HG03558 (cell line): ENCODE results near the gene GYG1.
A peak's percentile ranks its signal among the peaks of the same experiment; 100 is the strongest.

Source experiments
- ATAC-seq: cut with Tn5 transposase; IDR thresholded peaks from one replicate; pipeline ENCODE4 v1.9.1; 2021; ENCODE audit warnings: moderate number of reproducible peaks; ENCODE audit not compliant: unreplicated experiment; ENCODE audit errors: extremely low read depth

GYG1 gene

DNA sequence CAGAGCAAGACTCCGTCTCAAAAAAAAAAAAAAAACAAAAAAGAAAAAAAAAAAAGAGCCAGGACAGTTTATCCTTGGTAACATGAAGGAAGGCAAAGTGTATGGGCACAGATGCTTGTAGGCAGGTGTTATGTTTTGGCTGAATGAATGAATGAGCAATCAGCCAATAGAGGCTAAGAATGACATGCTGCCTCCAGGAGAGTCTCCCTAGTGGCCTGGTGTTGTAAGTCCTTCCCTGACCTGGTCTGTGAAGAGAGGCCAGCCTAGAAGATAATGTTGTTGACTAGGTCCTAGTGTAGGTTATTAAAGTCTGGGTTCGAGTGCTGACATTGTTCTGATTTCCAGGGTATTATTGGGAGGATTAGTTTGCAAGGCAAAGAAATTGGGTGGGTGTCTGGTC lies 24.9 kb downstream of the GYG1 start:
- ATAC-seq, result no peak

DNA sequence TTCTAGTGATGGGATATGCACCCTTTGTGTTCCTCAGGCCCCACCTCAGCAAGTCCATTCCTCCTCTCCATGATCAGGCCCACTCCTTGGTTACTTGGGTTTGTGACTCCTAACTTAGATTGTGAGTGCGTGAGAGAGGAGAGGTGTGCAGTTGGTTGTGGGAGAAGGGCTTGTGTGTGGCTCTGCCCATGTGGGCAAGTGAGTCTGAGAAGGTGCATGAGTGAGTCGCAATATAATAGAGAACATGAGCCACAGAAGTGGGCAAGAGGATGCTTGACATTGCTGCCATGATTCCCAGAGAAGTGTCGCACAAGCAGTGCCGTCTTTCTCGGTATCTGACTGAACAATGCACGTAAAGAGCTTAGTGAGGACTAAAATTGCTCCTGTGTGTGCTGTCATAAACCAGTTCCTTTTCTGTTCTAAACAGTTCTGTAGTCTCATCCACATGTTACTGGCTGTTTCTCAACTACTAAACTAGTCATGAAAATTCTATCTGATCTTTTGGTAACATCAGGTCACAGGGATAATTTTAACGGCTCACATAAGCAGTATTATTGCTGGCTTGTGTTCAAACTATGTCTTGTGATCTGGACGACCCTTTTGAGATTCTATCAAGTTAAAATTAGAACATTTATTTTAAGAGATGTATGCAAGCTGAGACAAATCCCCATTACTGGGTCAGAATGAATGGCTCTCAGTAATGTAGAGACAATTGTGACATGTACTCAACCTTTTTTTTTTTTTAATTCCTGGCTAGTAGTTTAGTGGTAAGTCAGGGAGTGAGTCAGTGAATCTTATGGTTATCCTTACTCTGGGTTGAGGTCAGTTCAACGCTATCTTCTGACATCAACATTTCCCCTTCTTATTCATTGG lies 25.6 kb downstream of the GYG1 start:
- no peak for ATAC-seq

DNA sequence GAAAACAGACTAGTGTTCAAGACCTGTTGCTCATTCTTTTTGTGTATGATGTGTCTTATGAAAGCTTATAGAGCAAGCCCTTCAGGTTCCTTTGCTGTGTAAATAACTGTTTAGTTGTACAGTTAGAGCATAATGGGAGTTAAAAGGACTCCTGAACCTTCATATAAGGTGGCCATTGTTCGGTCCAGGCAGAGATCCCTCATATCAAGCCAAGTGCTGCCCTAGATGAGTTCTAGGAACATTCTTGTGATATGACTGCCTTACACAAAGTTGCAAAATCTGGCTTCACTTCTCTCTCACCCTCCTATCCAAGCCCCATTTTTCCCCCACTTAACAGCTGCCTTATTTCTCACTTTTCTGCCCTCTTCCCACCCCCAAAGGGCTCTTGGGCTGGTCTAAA lies 26.9 kb downstream of the GYG1 start:
- no peak for ATAC-seq

DNA sequence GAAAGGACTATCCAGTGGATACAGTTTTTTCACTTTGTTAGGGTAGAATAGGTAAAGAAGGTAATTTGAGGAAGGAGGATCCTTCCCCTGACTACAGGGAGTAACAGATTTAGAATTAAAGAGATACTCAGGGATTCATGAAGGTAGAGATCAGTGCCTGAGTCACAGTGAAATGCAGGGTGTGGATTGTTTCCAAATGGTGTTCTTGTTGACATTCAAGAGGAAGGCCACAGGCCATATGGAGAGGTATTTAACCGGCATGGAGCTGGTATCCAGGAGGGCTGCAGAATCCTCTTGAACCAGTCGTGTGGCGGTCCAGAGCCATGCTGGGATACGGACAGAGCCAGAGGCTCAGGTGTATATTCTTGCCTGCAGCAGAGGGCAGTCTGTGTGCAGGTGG lies 28.2 kb downstream of the GYG1 start:
- no peak for ATAC-seq

DNA sequence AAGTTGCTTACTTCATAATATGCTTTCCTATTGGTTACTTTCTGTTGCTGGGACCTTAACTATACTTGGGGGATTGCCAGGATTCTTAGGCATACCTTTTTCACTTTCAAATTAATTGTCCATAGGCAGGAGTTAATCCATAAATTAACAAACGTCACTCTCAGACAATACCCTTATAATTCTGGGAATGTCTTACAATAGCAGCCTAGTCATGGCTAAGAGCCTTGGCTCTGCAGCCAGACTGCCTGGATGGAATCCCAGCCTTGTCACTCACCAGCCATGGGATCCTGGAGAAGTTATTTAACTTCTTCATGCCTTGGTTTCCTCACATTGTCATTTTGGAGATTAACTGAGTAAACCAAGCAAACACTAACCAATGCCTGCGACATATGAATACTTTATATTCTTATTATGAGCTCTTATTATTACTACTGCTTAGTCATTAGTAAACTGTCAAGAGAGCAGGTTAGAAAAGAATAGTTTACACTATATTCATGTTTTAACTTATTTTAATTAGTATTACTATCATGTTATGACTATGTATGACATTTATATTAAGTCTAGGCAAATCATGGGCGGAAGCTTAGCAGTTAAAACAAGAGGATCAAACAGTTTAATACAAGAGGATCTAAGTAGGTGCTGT lies 29.0 kb downstream of the GYG1 start:
- no peak for ATAC-seq

DNA sequence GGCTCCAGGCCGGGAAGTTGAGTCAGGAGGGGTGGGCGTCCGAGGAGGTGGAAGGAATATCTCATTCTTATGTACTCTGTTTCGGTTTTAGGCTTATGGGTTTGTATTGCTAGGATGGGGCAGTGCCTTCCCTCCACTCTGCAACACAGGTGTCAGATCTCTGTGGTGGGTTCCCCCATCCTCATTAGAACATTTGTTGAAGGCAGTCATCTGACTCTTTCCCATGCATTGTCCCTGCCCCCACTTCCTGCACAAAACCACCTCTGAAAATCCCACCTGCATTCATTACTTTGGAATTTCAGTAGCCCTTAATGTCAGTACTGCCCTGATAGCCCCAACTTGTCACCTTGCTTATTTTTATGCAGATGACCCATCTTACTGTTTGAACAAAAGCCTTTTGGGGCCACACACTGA lies 29.5 kb downstream of the GYG1 start:
- no peak for ATAC-seq

DNA sequence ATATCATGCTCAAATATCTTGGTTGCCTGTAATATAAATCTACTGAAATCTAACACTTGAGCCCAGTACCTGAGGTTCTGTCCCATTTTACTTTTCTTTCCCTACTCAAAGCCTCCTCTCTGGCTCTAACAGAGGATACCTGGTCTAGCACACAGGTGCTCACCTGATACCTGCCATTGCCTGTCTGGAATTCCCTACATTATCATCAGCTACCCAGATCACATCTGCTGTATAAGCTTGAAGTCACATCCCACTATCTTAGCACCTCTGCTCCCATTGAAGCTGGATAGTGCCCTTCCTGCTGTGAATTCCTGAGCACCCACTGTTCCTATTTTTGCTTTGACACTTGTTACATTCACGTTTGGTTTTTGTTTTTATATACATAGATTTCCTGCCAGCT lies 30.5 kb downstream of the GYG1 start:
- no peak for ATAC-seq

DNA sequence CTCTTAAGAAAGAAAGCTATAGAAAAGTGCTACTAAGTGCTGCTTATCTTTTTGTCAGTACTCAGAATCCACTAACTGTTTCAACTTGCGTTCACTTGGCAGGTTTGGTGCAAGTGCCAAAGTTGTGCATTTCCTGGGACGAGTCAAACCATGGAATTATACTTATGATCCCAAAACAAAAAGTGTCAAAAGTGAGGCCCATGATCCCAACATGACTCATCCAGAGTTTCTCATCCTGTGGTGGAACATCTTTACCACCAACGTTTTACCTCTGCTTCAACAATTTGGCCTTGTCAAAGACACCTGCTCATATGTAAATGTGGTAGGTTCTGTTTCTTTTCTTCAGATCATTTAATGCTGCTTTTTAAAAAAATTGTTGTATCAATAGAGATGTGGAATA lies 32.6 kb downstream of the GYG1 start:
- ATAC-seq, result no peak

DNA sequence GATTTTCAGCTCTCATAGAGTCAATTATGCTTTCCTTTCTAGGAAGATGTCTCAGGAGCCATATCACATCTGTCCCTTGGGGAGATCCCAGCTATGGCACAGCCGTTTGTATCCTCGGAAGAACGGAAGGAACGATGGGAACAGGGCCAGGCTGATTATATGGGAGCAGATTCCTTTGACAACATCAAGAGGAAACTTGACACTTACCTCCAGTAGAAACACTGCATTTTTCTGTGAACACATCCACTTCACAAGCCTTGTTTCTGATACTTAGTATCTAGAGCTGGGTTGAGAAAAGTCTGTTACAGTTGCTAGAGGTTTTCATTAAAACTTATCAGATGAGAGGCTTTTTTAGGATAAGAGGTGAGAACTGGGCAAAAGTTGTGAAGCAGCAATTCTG lies 35.4 kb downstream of the GYG1 start:
- no peak for ATAC-seq

DNA sequence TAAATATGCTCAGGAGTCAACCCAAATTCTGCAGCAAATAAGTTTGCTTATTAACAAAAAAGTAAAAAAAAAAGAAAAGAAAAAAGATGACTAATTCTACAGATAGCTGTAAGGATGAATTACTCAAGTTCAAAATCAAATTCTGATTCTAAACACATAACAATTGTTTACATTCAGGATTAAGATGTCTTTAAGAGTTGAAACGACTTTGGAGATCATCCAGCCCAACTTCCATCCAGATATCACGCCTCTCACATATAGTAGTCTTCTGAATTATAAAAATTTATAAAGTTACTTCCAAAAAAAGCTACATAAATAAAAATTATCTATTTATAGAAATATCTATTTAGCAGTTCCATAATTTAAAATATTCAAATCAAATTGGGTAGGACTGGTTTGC lies 39.8 kb downstream of the GYG1 start:
- ATAC-seq, result no peak

DNA sequence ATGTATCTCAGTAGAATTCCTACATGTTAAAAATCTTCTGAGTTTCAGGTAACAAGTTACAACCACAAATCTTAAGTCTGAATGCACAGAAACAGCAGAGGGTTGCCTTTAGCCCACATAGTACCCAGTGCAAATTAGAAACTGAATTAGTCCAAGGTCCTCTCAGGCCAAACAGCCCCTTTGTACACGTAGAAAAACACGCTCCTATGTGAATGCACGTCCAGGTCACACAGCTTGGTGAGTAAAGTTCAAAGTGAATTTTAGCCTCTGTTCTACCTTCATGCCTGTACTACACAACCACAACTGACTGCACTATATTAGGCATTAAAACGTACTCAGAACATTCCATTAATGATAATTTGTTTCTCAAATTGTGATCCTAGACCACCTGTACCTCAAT lies 46.3 kb downstream of the GYG1 start:
- ATAC-seq, result no peak

DNA sequence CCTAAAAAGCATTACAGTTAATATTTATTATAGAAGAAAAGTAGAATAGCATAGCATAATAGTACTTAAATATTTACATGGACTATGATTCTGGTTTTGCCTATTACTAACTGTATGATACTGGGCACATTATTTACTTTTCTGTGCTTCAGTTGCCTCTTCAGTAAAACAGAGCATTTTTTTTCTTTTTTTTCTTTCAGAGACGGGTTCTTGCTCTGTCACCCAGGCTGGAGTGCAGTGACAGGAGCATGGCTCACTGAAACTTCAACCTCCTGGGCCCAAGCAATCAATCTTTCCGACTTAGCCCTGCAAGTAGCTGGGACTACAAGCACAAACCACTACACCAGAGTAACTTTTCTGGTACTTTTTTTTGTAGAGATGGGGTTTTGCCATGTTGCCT lies 47.0 kb downstream of the GYG1 start:
- ATAC-seq, result no peak

DNA sequence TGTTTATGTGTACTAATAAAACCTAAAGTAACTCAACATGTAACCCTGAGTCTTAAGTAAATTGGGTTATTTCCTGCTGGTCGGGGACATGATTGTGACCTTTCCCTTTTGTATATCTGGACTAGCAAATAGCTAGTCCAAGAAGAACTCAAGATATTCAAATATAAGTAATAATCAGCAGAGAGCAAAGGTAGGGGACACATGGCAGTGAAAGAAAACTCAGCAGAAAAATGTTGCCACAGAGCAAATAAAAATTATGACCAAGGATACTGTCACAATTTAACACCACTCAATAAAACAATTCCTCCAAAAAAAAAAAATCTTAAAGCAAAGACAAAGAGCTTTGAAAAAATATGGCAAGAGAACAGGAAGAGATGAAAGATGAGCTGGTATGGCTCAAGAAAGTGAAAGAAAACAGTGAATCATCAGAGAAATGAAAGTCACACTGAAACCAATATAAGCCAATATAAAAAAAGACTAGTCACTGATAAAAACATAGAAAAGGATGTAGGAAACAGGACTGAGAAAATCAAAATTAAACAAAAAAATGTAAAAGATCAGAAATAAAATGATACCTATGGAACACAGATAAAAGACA lies 51.5 kb downstream of the GYG1 start:
- ATAC-seq, result peak; percentile 92

DNA sequence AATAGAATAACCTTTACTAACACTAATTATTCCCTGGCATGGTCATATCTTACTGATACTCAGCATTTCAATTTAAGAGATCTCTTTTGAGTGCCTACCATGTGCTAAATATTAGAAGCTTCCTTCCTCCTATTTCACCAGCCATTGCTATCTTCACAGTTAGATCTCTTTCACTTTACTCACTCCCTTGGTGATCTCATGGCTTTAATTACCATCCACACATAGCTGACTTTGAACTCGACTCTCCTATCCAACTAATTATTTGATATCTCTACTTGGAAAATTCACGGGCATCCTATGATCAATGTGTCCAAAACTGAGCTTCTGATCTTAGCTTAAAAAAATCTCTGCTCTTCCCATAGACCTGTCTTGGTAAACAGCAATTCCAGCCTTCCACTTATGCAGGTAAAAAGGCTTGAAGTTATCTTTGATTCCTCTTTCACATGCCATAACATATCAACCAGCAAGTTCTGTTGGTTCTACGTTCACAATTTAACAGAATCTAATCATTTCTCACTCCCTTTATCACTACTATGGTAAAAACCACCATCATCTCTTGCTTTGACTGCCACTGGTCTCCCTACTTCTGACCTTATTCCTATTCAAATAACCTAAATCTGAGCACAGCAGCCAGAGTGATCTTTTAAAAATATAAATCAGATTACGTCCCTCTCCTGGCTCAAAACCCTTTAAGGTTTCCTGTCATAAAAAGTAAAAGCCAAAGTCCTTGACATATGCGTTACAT lies 53.2 kb downstream of the GYG1 start:
- ATAC-seq, result no peak

DNA sequence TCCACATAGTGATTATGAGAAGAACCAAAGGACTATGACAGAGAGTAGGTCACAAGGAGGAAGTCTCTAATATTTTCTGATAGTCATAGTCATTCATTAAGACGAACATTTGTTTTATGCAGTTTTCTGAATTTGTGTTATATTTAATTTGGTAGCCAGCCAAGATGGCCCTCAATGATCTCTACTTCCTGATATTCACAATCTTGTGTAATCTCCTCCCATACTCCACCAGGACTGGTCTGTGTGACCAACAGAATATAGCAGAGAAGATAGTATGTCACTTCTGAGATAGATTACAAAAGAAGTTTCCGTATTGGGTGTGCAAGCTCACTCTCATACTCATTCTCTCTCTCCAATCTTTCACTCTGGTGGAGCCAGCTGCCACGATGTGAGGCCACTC lies 64.2 kb downstream of the GYG1 start:
- ATAC-seq, result no peak

DNA sequence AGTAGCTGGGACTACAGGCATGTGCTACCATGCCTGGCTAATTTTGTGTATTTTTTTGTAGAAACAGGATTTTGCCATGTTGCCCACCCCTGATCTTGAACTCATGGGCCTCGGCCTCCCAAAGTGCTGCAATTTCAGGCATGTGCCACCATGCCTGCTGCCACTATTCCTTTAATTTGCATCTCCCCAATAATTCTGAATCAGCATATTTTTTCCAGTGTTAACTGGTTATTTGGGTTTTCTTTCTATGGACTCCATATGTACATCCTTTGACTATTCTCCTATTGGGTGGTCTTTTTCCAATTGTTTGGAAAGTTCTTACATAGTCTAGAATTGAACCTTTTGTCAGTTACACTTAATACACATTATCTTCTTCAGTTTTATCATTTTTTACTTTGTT lies 66.9 kb downstream of the GYG1 start:
- no peak for ATAC-seq

DNA sequence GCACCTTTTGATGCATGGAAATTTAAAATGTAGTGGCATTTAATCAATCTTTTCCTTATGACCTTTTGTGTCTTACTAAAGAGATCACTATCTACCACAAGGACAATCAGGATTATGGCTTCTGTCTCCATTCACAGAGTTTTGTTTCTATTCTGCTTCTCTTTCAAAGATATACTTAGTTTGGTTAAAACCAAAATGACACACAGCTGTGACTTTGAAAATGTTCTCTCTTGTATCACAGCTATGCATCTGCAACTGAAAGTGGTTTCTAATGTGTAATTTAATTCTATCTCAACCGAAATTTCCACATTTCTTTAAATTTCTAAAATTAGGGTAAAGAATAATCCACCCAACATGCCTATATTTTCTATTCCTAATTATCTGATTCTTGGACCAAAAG lies 67.3 kb downstream of the GYG1 start:
- peak; percentile 55 for ATAC-seq

DNA sequence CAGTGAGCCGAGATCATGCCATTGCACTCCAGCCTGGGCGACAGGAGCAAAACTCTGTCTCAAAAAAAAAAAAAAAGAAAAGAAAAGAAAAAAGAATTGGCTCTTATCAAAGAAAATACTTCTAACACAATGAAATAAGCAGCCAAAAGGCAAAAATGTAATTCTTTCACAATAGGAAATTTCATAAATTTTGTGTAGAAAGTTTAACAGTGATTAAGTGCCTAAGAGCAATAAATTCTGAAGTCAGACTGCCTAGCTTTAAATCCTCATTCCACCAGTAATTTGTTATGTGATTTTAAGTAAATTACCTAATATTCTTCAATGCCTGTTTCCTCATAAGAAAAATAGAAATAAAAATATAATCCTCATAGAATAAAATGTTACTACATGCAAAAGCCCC lies 70.4 kb downstream of the GYG1 start:
- ATAC-seq, result no peak

DNA sequence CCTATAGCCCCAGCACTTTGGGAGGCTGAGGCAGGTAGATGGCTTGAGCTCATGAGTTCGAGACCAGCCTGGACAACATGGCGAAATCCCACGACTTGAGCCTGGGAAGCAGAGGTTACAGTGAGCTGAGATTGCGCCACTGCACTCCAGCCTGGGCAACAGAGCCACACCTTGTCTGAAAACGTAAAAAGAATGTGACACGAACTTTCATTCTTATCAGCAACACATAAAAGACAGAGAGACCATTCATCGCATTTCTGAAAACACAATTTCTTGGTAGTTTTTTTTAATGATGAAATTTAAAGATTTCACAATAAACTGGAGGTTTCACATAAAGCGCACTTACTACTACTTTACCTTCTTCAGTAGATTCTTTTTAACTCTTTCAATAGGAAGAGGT lies 76.5 kb downstream of the GYG1 start:
- ATAC-seq, result no peak
